Loucy (cell line): Measurements from ENCODE around the gene AKT1S1.

ENCODE experiments used
- H2AFZ ChIP-seq: fragments of 200-600 bp; sonication (generic); 2 replicates; pipeline ENCODE4 v1.6.0; 2016; ENCODE audit warnings: antibody characterized with exemption, mild to moderate bottlenecking, low read length, moderate library complexity
- H3F3A ChIP-seq: fragments of 200-600 bp; 2 replicates; pipeline ENCODE4 v1.6.0; 2016; ENCODE audit warnings: antibody characterized with exemption, low read depth, mild to moderate bottlenecking
- H3K27me3 ChIP-seq: fragments of 200-600 bp; sonication (generic); 2 replicates; pipeline ENCODE4 v1.6.1; 2014; ENCODE audit warnings: low read length, mild to moderate bottlenecking; ENCODE audit not compliant: insufficient read depth, poor library complexity, severe bottlenecking
- H3K36me3 ChIP-seq: fragments of 200-600 bp; sonication (generic); 2 replicates; pipeline ENCODE4 v1.6.1; 2016; ENCODE audit warnings: low read length; ENCODE audit not compliant: insufficient read depth
- H3K4me1 ChIP-seq: fragments of 200-600 bp; sonication (generic); 2 replicates; pipeline ENCODE4 v1.5.1; 2014; ENCODE audit warnings: low read length, mild to moderate bottlenecking; ENCODE audit not compliant: insufficient read depth, poor library complexity, severe bottlenecking
- H3K4me2 ChIP-seq: fragments of 200-600 bp; sonication (generic); 2 replicates; pipeline ENCODE4 v1.6.0; 2014; ENCODE audit warnings: antibody characterized with exemption, low read length, low read depth, mild to moderate bottlenecking; ENCODE audit not compliant: poor library complexity, severe bottlenecking
- H3K4me3 ChIP-seq: fragments of 200-600 bp; sonication (generic); 2 replicates; pipeline ENCODE4 v1.5.1; 2014; ENCODE audit warnings: low read length, mild to moderate bottlenecking, mixed read lengths; ENCODE audit not compliant: poor library complexity, severe bottlenecking
- H3K79me2 ChIP-seq: fragments of 200-600 bp; sonication (generic); 2 replicates; pipeline ENCODE4 v1.6.1; 2014; ENCODE audit warnings: low read length; ENCODE audit not compliant: insufficient read depth
- H3K9ac ChIP-seq: fragments of 200-600 bp; sonication (generic); 2 replicates; pipeline ENCODE4 v1.6.0; 2014; ENCODE audit warnings: mild to moderate bottlenecking, low read depth, low read length, moderate library complexity; ENCODE audit not compliant: poor library complexity, severe bottlenecking
- H3K9me2 ChIP-seq: fragments of 200-600 bp; sonication (generic); replicated peaks from 2 replicates; pipeline ENCODE4 v1.6.1; 2016; ENCODE audit warnings: low read depth, low read length, mixed read lengths
- H3K9me3 ChIP-seq: fragments of 200-600 bp; sonication (generic); 2 replicates; pipeline ENCODE4 v1.6.1; 2014; ENCODE audit warnings: mild to moderate bottlenecking, antibody characterized with exemption, low read length, low read depth; ENCODE audit not compliant: insufficient read depth
- H4K20me1 ChIP-seq: fragments of 200-600 bp; sonication (generic); 2 replicates; pipeline ENCODE4 v1.6.0; 2014; ENCODE audit warnings: antibody characterized with exemption, low read length, mild to moderate bottlenecking; ENCODE audit not compliant: insufficient read depth, poor library complexity, severe bottlenecking
- CTCF ChIP-seq: fragments of 200-600 bp; sonication (generic); conservative IDR thresholded peaks from 2 replicates; pipeline ENCODE4 v1.5.1; 2014; ENCODE audit warnings: mild to moderate bottlenecking, antibody characterized with exemption, low read length
- EZH2phosphoT487 ChIP-seq: fragments of 200-600 bp; IDR thresholded peaks from 2 replicates; pipeline ENCODE4 v1.6.1; 2018; ENCODE audit warnings: antibody characterized with exemption, mild to moderate bottlenecking, moderate library complexity, borderline replicate concordance

The AKT1S1 gene

GRCh38 chr19:49856574-49857021 lies 20.6 kb downstream of the AKT1S1 start:
- H3K9ac ChIP-seq, result no peak overlapping the region
- H4K20me1 ChIP-seq, result peaks cover 56% of the 10 kb centered on the region
- no peak for TF ChIP-seq CTCF
- no peak for TF ChIP-seq EZH2phosphoT487
- H3K4me1 ChIP-seq, result peaks cover 14% of the 10 kb centered on the region
- H3K4me2 ChIP-seq, result no peak overlapping the region
- no peaks in the 10 kb centered on the region for H3K27me3 ChIP-seq
- H3K4me3 ChIP-seq, result no peak overlapping the region
- H3K79me2 ChIP-seq, result peaks cover 37% of the 10 kb centered on the region
- no peak overlapping the region for H2AFZ ChIP-seq
- no peaks in the 10 kb centered on the region for H3F3A ChIP-seq
- H3K9me3 ChIP-seq, result no peaks in the 10 kb centered on the region
- H3K9me2 ChIP-seq, result no peaks in the 10 kb centered on the region
- peaks cover 53% of the 10 kb centered on the region; the same call in 1 of the 2 replicates for H3K36me3 ChIP-seq

- Histone ChIP-seq H3K36me3 (peaks cover 47% of the 10 kb centered on the region; the same call in 1 of the 2 replicates), H3K4me3 (no peak overlapping the region), H2AFZ (no peak overlapping the region), H4K20me1 (peaks cover 50% of the 10 kb centered on the region), H3F3A (no peaks in the 10 kb centered on the region), H3K79me2 (peaks cover 37% of the 10 kb centered on the region), H3K4me2 (no peak overlapping the region), H3K9me2 (no peaks in the 10 kb centered on the region), H3K27me3 (no peaks in the 10 kb centered on the region), H3K9ac (no peak overlapping the region), H3K4me1 (peaks cover 14% of the 10 kb centered on the region), H3K9me3 (no peaks in the 10 kb centered on the region)
- TF ChIP-seq CTCF, result no peak
- no peak for TF ChIP-seq EZH2phosphoT487
Observed at GRCh38 chr19:49855676-49856573, 21.2 kb downstream of the AKT1S1 start.

- Histone ChIP-seq H3K79me2 (peaks cover 37% of the 10 kb centered on the region), H3K9ac (no peak overlapping the region), H3K9me2 (no peaks in the 10 kb centered on the region), H4K20me1 (peaks cover 50% of the 10 kb centered on the region), H2AFZ (no peak overlapping the region), H3F3A (0 out of 2 replicates have a peak, but pooled peaks cover 3% of the 10 kb centered on the region), H3K9me3 (no peaks in the 10 kb centered on the region), H3K27me3 (no peaks in the 10 kb centered on the region), H3K4me3 (no peak overlapping the region), H3K4me1 (peaks cover 14% of the 10 kb centered on the region), H3K36me3 (peaks cover 41% of the 10 kb centered on the region; the same call in 1 of the 2 replicates), H3K4me2 (no peak overlapping the region)
- TF ChIP-seq EZH2phosphoT487 (no peak), CTCF (no peak)
Observed at GRCh38 chr19:49855277-49855675, 21.9 kb downstream of the AKT1S1 start.
